RWPE2 (cell line): Measurements from ENCODE around the gene FRAT2.

Source experiments
- ATAC-seq: fragments of 200-7000 bp; cut with Tn5 transposase; 3 replicates; pipeline ENCODE4 v1.9.1; 2021; ENCODE audit warnings: low read depth
- DNase-seq: peaks from one replicate; pipeline ENCODE4 v3.0.0-alpha.2; 2020; ENCODE audit warnings: low spot score
- H3K27ac ChIP-seq: fragments of 450-650 bp; 2 replicates; pipeline ENCODE4 v1.5.1; 2017; ENCODE audit warnings: mild to moderate bottlenecking; ENCODE audit not compliant: poor library complexity, severe bottlenecking
- H3K27me3 ChIP-seq: fragments of 250-450 bp; sonication (Bioruptor Pico); 2 replicates; pipeline ENCODE4 v1.5.1; 2021; ENCODE audit warnings: mild to moderate bottlenecking, moderate library complexity; ENCODE audit not compliant: insufficient read depth, poor library complexity, severe bottlenecking
- H3K36me3 ChIP-seq: fragments of 250-450 bp; sonication (Bioruptor Pico); 2 replicates; pipeline ENCODE4 v1.5.1; 2020; ENCODE audit warnings: low read depth, mild to moderate bottlenecking, moderate library complexity
- H3K4me1 ChIP-seq: fragments of 250-450 bp; sonication (Bioruptor Pico); 2 replicates; pipeline ENCODE4 v1.5.1; 2021; ENCODE audit warnings: mild to moderate bottlenecking, moderate library complexity; ENCODE audit not compliant: insufficient read depth, poor library complexity, severe bottlenecking
- H3K4me3 ChIP-seq: fragments of 250-450 bp; sonication (Bioruptor Pico); 2 replicates; pipeline ENCODE4 v1.5.1; 2021; ENCODE audit warnings: mild to moderate bottlenecking, moderate library complexity; ENCODE audit not compliant: severe bottlenecking
- H3K9me3 ChIP-seq: fragments of 250-450 bp; sonication (Bioruptor Pico); 2 replicates; pipeline ENCODE4 v1.5.1; 2021; ENCODE audit warnings: mild to moderate bottlenecking, moderate library complexity; ENCODE audit not compliant: severe bottlenecking
- TF ChIP-seq, protein P1 (sequence below): fragments of 450-650 bp; IDR thresholded peaks from one replicate; pipeline ENCODE4 v1.5.1; 2017; ENCODE audit warnings: mild to moderate bottlenecking, moderate library complexity; ENCODE audit not compliant: poor library complexity, severe bottlenecking

FRAT2 gene

DNA sequence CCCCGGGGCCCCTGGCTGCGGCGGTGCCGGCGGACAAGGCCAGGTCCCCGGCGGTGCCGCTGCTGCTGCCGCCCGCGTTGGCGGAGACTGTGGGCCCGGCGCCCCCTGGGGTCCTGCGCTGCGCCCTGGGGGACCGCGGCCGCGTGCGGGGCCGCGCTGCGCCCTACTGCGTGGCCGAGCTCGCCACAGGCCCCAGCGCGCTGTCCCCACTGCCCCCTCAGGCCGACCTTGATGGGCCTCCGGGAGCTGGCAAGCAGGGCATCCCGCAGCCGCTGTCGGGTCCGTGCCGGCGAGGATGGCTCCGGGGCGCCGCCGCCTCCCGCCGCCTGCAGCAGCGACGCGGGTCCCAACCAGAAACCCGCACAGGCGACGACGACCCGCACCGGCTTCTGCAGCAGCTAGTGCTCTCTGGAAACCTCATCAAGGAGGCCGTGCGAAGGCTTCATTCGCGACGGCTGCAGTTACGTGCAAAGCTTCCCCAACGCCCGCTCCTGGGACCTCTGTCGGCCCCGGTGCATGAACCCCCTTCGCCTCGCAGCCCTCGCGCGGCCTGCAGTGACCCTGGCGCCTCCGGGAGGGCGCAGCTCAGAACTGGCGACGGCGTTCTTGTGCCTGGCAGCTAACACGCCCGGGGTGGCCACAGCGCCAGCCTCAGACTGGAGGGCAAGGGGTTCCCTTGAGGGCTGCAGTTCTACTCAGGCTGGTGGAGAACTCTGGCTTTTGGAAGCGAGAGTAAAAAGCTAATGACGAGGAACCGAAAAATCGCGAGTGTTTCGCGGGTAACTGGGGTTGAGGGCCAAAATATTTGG, 14.7 kb downstream of the FRAT2 start:
- no peaks in the 10 kb centered on the region for H3K9me3 ChIP-seq
- TF ChIP-seq, protein P1, sequence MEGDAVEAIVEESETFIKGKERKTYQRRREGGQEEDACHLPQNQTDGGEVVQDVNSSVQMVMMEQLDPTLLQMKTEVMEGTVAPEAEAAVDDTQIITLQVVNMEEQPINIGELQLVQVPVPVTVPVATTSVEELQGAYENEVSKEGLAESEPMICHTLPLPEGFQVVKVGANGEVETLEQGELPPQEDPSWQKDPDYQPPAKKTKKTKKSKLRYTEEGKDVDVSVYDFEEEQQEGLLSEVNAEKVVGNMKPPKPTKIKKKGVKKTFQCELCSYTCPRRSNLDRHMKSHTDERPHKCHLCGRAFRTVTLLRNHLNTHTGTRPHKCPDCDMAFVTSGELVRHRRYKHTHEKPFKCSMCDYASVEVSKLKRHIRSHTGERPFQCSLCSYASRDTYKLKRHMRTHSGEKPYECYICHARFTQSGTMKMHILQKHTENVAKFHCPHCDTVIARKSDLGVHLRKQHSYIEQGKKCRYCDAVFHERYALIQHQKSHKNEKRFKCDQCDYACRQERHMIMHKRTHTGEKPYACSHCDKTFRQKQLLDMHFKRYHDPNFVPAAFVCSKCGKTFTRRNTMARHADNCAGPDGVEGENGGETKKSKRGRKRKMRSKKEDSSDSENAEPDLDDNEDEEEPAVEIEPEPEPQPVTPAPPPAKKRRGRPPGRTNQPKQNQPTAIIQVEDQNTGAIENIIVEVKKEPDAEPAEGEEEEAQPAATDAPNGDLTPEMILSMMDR: no peak
- peak; percentile 20 for ATAC-seq
- H3K4me1 ChIP-seq: no peaks in the 10 kb centered on the region
- peak overlapping the region; percentile 72 for H3K4me3 ChIP-seq
- DNase-seq: no peak
- no peaks in the 10 kb centered on the region for H3K27me3 ChIP-seq
- H3K36me3 ChIP-seq: no peaks in the 10 kb centered on the region
- H3K27ac ChIP-seq: peak overlapping the region; percentile 40

DNA sequence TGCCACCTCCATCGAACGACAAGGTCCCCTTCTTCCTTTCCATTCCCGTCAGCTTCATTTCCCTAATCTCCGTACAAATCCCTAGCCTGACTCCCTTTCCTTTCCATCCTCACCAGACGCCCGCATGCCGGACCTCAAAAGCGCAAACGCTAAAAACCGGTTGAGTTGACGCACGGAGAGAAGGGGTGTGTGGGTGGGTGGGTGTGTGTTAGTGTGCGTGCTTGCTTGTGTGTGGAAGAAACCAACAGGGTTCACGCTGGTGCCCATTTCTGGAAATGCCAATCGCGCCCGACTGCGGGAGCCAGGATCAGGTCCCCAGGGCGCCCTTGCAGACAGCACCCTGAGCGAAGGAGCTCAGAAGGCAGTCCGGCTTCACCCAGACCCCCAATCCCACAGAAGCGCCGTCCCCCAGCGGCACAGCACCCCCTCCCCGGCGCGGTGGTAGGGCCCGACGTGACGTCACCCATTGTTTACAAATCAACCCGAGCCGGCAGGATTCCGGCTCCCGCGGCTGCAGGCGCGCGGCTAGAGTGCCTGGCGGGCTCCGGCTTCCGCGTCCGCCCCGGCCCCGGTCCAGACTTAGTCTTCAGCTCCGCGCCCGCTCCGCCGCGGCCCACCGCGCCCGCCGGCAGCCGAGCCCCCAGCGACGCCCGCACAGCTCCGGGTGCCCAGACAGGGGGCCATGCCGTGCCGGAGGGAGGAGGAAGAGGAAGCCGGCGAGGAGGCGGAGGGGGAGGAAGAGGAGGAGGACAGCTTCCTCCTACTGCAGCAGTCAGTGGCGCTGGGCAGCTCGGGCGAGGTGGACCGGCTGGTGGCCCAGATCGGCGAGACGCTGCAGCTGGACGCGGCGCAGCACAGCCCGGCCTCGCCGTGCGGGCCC, 15.5 kb downstream of the FRAT2 start, which contains the start of gene FRAT1:
FRAT1 (plus strand) TSS at position 500 of the 880 bp plus-strand sequence; CDS start at position 683, 183 bp downstream.
- Histone ChIP-seq H3K36me3 (no peaks in the 10 kb centered on the region), H3K9me3 (no peaks in the 10 kb centered on the region), H3K4me1 (no peaks in the 10 kb centered on the region), H3K27ac (peak within 1 kb of the TSS; percentile 40), H3K27me3 (no peaks in the 10 kb centered on the region), H3K4me3 (peak within 1 kb of the TSS; percentile 72)
- DNase-seq (peak; percentile 87), ATAC-seq (peak; percentile 83)
- TF ChIP-seq, protein P1: no peak

DNA sequence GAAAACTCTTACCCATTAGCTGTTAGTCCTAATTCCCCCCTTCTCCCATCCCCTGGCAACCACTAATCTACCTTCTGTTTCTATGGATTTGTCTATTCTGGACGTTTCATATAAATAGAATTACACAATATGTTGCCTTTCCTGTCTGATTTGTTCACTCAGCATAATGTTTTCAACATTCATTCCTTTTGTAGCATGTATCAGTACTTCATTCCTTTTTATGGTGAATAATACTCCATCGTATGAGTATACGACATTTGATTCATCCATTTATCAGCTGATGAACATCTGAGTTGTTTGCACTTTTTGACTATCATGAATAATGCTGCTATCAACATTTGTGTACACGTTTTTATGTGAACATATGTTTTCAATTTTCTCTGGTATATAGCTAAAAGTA, 19.9 kb downstream of the FRAT2 start:
- TF ChIP-seq, protein P1: no peak
- H3K9me3 ChIP-seq: no peaks in the 10 kb centered on the region
- no peak overlapping the region for H3K4me3 ChIP-seq
- no peaks in the 10 kb centered on the region for H3K36me3 ChIP-seq
- no peaks in the 10 kb centered on the region for H3K27me3 ChIP-seq
- no peak overlapping the region for H3K27ac ChIP-seq
- DNase-seq: no peak
- ATAC-seq: no peak
- no peaks in the 10 kb centered on the region for H3K4me1 ChIP-seq

DNA sequence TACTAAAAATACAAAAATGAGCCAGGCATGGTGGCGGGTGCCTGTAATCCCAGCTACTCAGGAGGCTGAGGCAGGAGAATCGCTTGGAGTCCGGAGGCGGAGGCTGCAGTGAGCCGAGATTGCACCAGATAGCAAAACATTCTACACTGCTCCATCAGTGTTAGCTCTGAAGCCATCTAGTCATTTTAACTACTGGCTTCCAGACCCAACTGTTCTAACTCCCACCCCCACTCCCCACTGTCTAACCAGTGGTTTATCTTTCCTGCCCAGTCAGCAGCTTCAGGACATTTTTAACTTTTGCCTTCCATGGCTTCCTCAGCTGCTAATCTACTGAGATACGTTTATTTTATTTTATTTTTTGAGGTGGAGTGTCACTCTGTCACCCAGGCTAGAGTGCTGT, 21.6 kb downstream of the FRAT2 start:
- Histone ChIP-seq H3K4me3 (no peak overlapping the region), H3K4me1 (no peaks in the 10 kb centered on the region), H3K27ac (no peak overlapping the region), H3K36me3 (no peaks in the 10 kb centered on the region), H3K9me3 (no peaks in the 10 kb centered on the region), H3K27me3 (no peaks in the 10 kb centered on the region)
- ATAC-seq: no peak
- no peak for DNase-seq
- TF ChIP-seq, protein P1: no peak
